Stimulated activated CD4-positive, alpha-beta T cell treated with anti-CD3 and anti-CD28 coated beads, Interleukin-2, amount 100 ng/mL, for 48 hours (primary cell): ENCODE data around the gene SLC22A1.
"Not testable (repeated sequence)": the region's sequence is repeated elsewhere in the genome, so short reads cannot be mapped to it uniquely, and the experiment has no call there.

Experiments used
- DNase-seq, 2 donors: peaks; one replicate each; pipeline ENCODE4 v3.0.0-alpha.2; 2020

The SLC22A1 gene

DNA sequence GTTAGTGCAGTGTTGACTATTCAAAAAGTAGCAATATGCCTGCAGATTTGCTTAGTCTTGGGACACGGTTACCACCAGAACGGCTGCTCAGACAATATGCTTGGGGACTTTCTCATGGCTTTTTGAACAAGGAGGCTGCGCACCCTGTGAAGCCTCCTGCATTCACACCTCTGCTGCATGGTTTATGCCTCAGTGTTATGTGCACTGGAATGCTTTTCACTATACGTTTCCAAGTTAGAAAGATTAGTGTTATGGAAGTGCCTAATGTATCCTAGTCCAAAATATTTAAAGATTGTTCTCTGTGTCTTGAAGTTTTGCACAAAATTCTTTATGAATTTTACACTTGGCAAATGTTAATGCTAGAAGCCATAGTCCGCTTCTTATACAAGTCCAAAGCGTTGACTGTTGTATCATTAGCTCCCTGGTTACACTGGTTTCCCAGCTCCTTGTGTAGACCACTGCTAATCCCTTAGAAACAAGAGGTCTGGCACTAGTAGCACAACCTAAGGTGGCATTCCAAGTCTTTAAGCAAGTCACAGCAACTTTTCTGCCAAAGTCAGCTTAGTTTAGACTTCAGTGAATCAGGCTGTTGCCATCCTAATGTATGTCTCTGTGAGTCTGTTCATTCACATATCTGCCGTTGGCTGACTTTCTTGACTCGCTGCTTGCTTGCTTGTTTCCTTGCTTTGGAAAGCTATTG lies 26.3 kb upstream of the SLC22A1 start:
- no peak for DNase-seq

DNA sequence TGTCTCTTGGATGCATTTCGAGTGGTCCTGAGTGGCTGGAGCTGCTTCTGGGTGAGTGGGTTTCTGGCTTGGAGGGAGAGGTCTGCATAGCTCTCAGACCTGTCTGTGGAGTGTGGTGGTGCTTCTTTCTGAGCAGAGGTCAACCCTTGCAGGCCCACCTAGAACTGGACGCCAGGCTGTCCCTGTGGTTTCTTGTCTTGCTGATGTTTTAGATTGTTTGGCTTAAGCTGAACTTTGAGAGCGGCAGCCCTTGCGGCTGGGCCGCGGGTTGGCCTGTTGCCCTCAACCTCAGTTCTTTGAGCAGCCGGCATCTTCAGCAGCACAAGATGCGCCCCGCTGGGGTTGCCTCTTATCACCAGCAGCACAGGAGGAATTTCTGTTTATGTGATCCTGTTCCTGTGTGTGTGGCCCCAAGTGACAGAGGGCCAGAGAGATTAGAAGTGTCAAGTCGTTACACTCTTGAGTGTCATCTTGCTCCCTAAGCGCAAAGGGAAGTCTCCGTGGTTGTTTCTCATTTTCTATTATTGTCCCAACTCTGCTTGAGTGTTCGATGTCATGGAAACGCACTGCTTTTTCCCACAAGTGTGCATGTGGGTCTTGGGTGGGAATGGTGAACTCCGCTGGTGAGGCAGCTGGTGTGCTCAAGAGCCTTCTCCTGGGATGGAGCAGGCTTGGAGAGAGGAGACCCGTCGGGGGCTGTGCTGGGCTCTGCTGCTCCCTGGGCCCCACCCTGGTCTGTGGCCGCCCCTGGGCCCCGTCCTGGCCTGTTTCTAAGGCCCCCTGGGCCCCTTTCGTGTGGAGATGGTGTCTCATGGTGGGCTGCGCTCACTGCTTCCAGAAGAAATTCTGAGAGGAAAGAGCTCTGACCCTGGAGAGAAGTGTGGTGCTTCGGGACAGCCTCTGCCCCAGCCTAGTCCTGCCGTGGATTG lies 20.1 kb upstream of the SLC22A1 start:
- DNase-seq = no peak

DNA sequence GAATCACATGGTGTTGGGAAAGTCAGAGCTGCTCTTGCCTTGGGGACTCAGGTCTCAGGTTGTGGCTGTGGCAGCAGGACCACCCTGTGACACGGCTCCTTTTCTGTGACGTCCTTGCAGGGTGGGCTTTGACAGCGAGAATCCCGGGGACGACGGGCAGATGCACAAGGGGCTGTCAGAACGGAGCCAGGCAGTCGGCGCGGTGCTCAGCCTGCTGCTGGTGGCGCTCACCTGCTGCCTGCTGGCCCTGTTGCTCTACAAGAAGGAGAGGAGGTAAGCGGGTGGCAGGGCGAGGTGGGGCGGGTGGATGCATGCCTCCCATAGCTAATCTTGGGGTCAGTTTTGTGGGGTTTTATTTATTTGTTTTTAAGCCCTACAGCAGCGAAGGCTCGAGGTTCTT lies 19.2 kb upstream of the SLC22A1 start:
- no peak for DNase-seq

DNA sequence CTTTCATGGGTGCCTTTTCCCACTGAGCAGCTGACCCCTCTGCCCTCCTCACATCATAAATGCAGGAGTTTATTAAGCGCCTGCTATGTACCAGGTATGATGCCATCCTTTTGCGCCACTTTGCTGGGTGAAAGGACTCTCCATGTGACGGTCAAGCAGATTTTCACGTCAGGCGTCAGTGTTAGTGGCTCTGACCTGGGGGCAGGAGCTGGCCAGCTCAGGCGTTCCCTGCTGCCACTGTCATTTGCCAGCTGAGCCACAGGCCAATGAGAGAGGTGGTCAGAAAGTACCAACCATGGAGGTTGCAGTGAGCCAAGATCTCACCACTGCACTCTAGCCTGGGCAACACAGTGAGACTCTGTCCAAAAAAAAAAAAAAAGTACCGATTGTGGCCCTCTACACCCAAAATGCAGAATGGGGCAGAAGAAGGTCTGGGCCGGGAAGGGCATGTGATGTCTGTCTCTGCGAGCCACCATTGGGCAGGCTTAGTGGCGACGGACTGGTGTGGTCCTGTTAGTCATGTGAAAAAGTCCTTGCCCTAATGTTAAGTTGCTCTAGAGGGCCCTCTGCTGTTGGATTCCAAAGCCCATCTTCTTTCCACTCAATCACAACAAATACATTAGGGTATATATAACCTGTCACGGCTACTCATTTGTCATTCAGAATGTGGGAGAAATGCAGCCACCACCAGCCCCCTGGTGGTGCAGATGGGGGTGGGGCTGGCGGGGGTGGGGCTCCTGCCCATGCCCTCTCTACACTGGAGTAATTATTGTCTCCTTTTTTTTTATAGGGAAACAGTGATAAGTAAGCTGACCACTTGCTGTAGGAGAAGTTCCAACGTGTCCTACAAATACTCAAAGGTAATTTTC lies 18.4 kb upstream of the SLC22A1 start:
- peak in 1 of 2 donors; percentile 12 for DNase-seq

DNA sequence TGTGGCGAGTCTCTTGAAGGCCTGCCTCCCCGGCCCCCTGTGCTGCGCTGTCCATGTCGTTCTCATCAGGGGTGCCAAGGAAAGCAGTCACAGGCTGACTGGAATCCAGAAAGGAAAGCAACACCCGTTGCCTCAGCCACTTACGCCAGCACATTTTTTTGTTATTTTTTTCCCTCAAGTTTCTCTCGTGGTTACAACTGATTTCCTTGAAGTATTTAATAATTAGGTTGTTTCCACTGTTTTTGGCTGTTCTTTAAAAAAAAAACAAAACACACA lies 17.9 kb upstream of the SLC22A1 start:
- DNase-seq = no peak

GRCh38 chr6:160104821-160105517 lies 16.6 kb upstream of the SLC22A1 start:
- DNase-seq = no peak

DNA sequence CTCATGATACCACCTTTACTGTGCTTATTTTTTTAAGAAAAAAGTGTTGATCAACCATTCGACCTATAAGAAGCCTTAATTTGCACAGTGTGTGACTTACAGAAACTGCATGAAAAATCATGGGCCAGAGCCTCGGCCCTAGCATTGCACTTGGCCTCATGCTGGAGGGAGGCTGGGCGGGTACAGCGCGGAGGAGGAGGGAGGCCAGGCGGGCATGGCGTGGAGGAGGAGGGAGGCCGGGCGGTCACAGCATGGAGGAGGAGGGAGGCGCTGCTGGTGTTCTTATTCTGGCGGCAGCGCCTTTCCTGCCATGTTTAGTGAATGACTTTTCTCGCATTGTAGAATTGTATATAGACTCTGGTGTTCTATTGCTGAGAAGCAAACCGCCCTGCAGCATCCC lies 15.6 kb upstream of the SLC22A1 start:
- no peak for DNase-seq

- DNase-seq = no peak
Observed at GRCh38 chr6:160106701-160107100, 14.9 kb upstream of the SLC22A1 start.

DNA sequence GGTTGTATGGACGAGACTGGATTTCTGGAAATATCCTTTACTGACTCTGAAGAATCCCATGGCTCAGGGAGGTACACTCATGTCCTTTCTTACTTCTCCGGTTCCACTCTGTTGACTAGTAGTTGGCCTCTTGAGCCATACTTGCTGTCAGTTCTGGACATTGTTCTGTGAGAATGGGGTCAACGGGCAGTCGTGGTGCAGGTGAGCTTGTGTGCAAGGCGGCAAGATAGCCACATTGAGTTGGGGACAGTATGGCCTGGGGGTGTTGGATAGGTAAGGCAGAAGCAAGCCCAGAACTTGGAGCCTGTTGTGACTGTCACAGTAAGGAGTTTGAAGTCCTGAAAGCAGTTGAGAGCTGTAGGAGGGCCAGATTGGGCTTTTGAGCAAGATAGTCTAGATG lies 13.5 kb upstream of the SLC22A1 start:
- no peak for DNase-seq

- DNase-seq = no peak
Observed at GRCh38 chr6:160110586-160111123, 11.0 kb upstream of the SLC22A1 start.

GRCh38 chr6:160111806-160112205 lies 9.8 kb upstream of the SLC22A1 start:
- no peak for DNase-seq

DNA sequence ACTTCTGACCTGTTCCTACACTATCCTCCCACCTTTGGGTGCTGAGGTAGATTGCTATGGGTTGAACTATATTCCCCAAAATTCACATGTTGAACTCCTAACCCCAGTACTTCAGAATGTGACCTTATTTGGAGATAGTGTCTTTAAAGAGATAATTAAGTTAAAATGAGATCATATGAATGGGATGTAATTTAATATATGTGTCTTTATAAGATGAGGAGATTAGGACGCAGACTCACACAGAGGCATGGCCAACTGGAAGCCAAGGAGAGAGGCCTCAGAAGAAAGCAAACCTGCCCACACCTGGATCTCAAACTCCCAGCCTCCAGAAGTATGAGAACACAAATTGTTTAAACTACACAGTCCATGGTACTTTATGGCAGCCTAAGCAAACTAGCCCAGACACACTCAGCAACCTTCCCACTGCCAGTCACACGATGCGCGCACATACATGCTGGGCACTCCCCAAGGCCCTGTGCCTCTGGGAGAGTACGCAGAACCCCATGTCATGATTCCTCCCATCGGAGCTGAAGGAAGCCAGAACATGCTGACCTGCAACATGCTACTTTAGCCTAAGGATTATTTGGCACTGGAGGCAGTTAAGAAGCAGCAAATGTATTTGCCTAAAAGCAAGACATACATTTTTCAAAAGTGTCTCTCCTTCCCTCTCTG lies 8.9 kb upstream of the SLC22A1 start:
- no peak for DNase-seq

GRCh38 chr6:160114536-160114935 lies 7.1 kb upstream of the SLC22A1 start:
- not testable (repeated sequence) for DNase-seq

GRCh38 chr6:160115421-160115820 lies 6.2 kb upstream of the SLC22A1 start:
- DNase-seq = no peak

- no peak for DNase-seq
Observed at GRCh38 chr6:160116411-160116810, 5.2 kb upstream of the SLC22A1 start.

DNA sequence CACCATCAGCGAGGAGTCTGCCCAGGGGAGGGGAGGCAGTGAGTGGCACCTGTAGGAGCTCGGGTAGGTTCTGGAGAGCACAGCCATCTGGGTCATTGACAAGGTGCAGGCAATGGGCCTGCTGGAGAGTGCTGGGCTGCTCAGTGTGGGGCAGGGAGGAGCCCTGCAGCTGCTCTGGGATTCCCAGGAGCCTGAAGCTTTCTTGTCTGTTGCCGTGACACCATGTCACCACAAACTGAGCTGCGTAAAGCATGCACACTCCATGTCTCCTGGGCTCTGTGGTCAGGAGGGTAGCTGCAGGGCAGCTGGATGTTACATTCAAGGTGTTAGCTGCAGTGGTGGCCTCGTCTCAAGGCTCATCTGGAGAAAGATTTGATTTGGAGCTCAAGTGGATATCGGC lies 4.5 kb upstream of the SLC22A1 start:
- no peak for DNase-seq

DNA sequence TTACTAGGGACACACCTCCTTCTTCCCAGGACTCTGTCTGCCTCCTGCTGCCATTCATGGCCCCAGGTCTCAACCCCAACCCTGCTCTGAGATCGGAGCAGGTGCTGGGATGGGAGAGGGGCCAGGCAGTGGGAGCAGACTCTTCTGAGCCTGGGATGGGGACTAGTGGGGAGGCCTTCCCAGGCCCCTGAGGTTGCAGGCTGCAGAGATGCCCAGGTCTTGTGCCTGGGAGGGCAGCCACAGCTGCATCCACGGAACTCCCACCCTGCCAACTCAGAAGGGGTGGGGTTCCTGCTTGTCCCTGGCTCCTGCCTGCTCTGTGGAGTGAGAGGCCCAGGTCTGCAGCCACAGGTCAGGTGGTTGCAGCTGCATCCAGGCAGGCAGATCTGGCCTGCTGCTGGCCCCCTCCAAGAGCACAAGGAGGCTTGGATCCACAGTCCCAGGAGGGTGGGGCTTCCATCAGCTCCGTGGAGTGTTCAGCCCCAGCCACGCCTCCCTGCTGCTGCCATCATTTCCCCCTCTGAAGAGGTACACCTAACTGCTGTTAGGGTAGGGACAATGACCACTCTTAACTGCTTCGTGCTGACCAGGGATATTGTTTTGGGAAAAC lies 2.9 kb upstream of the SLC22A1 start:
- DNase-seq = no peak

- DNase-seq = no peak
Observed at GRCh38 chr6:160120087-160120486, 1.5 kb upstream of the SLC22A1 start.

- DNase-seq = no peak
Observed at GRCh38 chr6:160121981-160122380, 366 bp downstream of the SLC22A1 start.

GRCh38 chr6:160122744-160123143 lies 1.1 kb downstream of the SLC22A1 start:
- no peak for DNase-seq

DNA sequence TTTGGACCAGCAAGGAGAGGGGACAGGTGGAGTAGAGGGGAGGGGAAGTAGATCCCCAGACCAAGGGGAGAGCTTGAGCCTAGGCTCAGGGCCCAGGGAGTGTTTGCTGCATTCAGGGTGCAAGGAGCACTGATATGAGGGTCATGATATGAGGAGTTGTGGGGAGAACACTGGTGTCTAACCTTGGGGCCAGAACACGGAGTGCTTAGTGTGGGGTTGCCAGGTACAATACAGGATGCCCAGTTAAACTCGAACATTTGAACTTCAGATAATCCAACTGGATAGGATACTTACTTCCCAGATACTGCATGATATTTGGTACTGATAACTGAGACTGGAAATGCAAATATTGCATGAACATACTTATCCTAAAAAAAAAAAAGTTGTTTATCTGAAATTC lies 2.4 kb downstream of the SLC22A1 start:
- no peak for DNase-seq

DNA sequence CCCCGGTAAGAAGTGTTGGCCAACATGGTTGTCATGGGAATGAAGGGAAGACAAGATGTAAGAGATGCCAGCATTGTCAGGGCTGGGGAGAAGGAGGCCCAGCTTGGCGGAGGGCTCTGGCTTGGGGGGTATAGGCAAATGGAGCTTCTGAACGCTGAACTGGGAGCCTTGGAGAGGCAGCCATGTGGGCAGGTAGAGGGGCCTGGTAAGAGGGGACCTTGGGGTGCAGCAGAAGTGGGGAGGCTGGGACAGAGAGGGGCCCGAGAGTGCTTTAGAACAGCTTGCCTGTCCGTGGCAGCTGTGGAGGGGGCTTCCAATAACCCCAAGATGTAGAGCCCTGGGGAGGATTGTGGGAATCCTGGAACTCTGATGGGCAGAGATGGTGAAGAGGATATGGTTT lies 3.0 kb downstream of the SLC22A1 start:
- no peak for DNase-seq
